B cell (primary cell): ENCODE measurements around the gene CCDC91. TPM values are rescaled to one million over a fixed set of nuclear protein-coding genes. Genes with fewer than 3 reads are reported as not detected.

ENCODE experiments used
- ATAC-seq: fragments of 200-7000 bp; cut with Tn5 transposase; one replicate; pipeline ENCODE4 v1.10.0; 2021; ENCODE audit warnings: low read depth, mild to moderate bottlenecking, moderate number of reproducible peaks, moderate library complexity
- CTCF ChIA-PET: fragments of 350-600 bp; sonication (Branson Sonifier 250); formaldehyde crosslinking; loops from one replicate; lab custom pipeline; 2021; ENCODE audit warnings: antibody characterized with exemption, inconsistent platforms; lab: Charles Lee
- POLR2A ChIA-PET: fragments of 350-600 bp; sonication (Branson Sonifier 250); formaldehyde crosslinking; loops from one replicate; lab custom pipeline; 2021; ENCODE audit warnings: antibody characterized with exemption; lab: Charles Lee
- DNase-seq: peaks from one replicate; pipeline ENCODE4 v3.0.0; 2013
- H2AFZ ChIP-seq: 2 replicates; pipeline ENCODE4 v1.6.1; 2012; ENCODE audit warnings: mild to moderate bottlenecking, low read depth, low read length; ENCODE audit not compliant: insufficient read depth, poor library complexity, severe bottlenecking
- H3K27ac ChIP-seq, 2 donors: 1 replicate in 1 of 2; 2 replicates in 1 of 2; pipeline ENCODE4 v1.5.1; 2012 to 2013; ENCODE audit warnings: low read length in 2 of 2, mild to moderate bottlenecking in 2 of 2, moderate library complexity in 1 of 2
- H3K27me3 ChIP-seq, 4 experiments: fragments of 200-600 bp in 1 of 4; sonication (generic) in 1 of 4; replicated peaks in 1 of 4; 1 replicate in 2 of 4; 2 replicates in 2 of 4; pipeline versions ENCODE4 v1.6.1 to v1.7.0; 2013 to 2016; ENCODE audit warnings: low read length in 3 of 4, mild to moderate bottlenecking in 2 of 4, mixed read lengths in 1 of 4, moderate library complexity in 1 of 4; ENCODE audit not compliant: insufficient read depth in 4 of 4, control insufficient read depth in 3 of 4; ENCODE audit errors: control extremely low read depth in 1 of 4
- H3K36me3 ChIP-seq, 2 experiments: replicated peaks in 1 of 2; 1 replicate in 1 of 2; 2 replicates in 1 of 2; pipeline versions ENCODE4 v1.6.1 to v1.7.1; 2013; ENCODE audit warnings: low read length in 1 of 2; ENCODE audit not compliant: insufficient read depth in 2 of 2, control insufficient read depth in 1 of 2; ENCODE audit errors: control extremely low read depth in 1 of 2, extremely low read depth in 1 of 2
- H3K4me1 ChIP-seq, 2 donors: fragments of 200-600 bp in 1 of 2; sonication (generic) in 1 of 2; 1 replicate in 1 of 2; 2 replicates in 1 of 2; pipeline versions ENCODE4 v1.5.1 to v1.6.1; 2013 to 2017; ENCODE audit warnings: low read length in 2 of 2; ENCODE audit not compliant: control insufficient read depth in 2 of 2, insufficient read depth in 2 of 2
- H3K4me2 ChIP-seq: replicated peaks from 2 replicates; pipeline ENCODE3; 2012; ENCODE audit warnings: mild to moderate bottlenecking, low read depth, low read length; ENCODE audit not compliant: poor library complexity, severe bottlenecking
- H3K4me3 ChIP-seq, 5 experiments: fragments of 200-600 bp in 1 of 5; sonication (generic) in 1 of 5; 1 replicate in 3 of 5; 2 replicates in 2 of 5; pipeline versions ENCODE4 v1.5.1 to v1.7.0; 2011 to 2016; ENCODE audit warnings: low read length in 4 of 5, mild to moderate bottlenecking in 4 of 5, low read depth in 2 of 5, control low read depth in 1 of 5, moderate library complexity in 1 of 5; ENCODE audit not compliant: insufficient read depth in 1 of 5; ENCODE audit errors: control extremely low read depth in 1 of 5, extremely low read depth in 1 of 5
- H3K79me2 ChIP-seq: fragments of 200-600 bp; sonication (generic); one replicate; pipeline ENCODE4 v1.6.0; 2016; ENCODE audit warnings: low read length; ENCODE audit not compliant: control insufficient read depth, insufficient read depth
- H3K9ac ChIP-seq: fragments of 200-600 bp; sonication (generic); 2 replicates; pipeline ENCODE4 v1.6.1; 2017; ENCODE audit warnings: mild to moderate bottlenecking, low read length, moderate library complexity
- H3K9me3 ChIP-seq, 3 donors: one replicate each; pipeline versions ENCODE4 v1.6.1 to v1.7.1; 2013; ENCODE audit warnings: low read length in 2 of 3; ENCODE audit not compliant: control insufficient read depth in 2 of 3, insufficient read depth in 1 of 3; ENCODE audit errors: control extremely low read depth in 1 of 3
- H4K20me1 ChIP-seq: 2 replicates; pipeline ENCODE4 v1.6.0; 2012; ENCODE audit warnings: mild to moderate bottlenecking, low read length; ENCODE audit not compliant: insufficient read depth, control insufficient read depth, poor library complexity, severe bottlenecking
- H3K27ac Mint-ChIP-seq: one replicate; pipeline ENCODE4 v1.8.0; 2021; ENCODE audit warnings: mixed read lengths
- H3K27me3 Mint-ChIP-seq: one replicate; pipeline ENCODE4 v1.8.0; 2021; ENCODE audit warnings: mixed read lengths
- H3K4me1 Mint-ChIP-seq: one replicate; pipeline ENCODE4 v1.8.0; 2021; ENCODE audit warnings: mixed read lengths
- H3K4me3 Mint-ChIP-seq: one replicate; pipeline ENCODE4 v1.8.0; 2021; ENCODE audit warnings: mixed read lengths
- H3K9me3 Mint-ChIP-seq: one replicate; pipeline ENCODE4 v1.8.0; 2022; ENCODE audit warnings: mixed read lengths; ENCODE audit not compliant: insufficient read depth
- EZH2 ChIP-seq: IDR thresholded peaks from 2 replicates; pipeline ENCODE4 v1.6.1; 2012; ENCODE audit warnings: borderline replicate concordance, low read depth, mild to moderate bottlenecking, moderate library complexity, low read length; ENCODE audit not compliant: insufficient read depth, poor library complexity, severe bottlenecking
- WGBS: methylation state at CpG from one replicate; pipeline ENCODE4 v1.1.5; 2013; ENCODE audit warnings: missing lambda C conversion rate; ENCODE audit not compliant: insufficient coverage; 5-methylcytosine and 5-hydroxymethylcytosine counted together
- intact Hi-C: fragments of 100-400 bp; cut with micrococcal nuclease; formaldehyde crosslinking; loops from one replicate; pipeline ENCODE4 v1.10.0; 2022
- polyA plus RNA-seq: library from polyadenylated mRNA; depleted of rRNA; stranded (reverse); fragments of >200 nt; gene quantifications from 2 replicates; pipeline ENCODE4 v1.2.3, GENCODE V29; 2012
- total RNA-seq, 2 donors: library from RNA; stranded (reverse); fragments of 120-200 nt in 1 of 2; gene quantifications; 1 replicate in 1 of 2; 2 replicates in 1 of 2; pipeline versions ENCODE4 v1.2.3 to v1.2.4, GENCODE V29; 2013 to 2022
- TF ChIP-seq, protein P1 (sequence below): fragments of 200-600 bp; IDR thresholded peaks from one replicate; pipeline ENCODE4 v1.8.0; 2022; ENCODE audit warnings: antibody characterized with exemption, mild to moderate bottlenecking

Gene CCDC91
- total and polyA plus RNA-seq, 2 donors (not counting 1 experiment from before 2014, with no cell fraction given) = 10.9 to 64.8 TPM

DNA sequence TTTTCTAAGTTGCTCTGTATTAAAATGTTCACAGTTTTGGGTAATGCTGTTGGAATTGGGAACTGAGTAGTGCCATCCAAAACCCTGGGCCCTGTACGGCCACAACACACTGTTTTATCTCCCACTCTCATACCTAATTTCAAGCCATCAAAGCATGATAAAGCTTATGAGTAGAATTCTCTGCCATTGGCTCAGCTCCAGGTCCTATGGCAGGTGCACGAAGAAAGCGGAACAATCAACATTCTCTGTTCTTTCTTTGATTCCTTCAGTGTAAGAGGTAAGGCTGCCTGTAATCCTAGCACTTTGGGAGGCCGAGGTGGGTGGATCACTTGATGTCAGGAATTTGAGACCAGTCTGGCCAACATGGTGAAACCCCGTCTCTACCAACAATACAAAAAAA lies 394.9 kb downstream of the CCDC91 start:
- no peak for DNase-seq
- H3K4me1 Mint-ChIP-seq = no peaks in the 10 kb centered on the region
- no peaks in the 10 kb centered on the region for H3K4me1 ChIP-seq
- H3K9ac ChIP-seq = no peak overlapping the region
- no peaks in the 10 kb centered on the region for H3K27me3 ChIP-seq
- H2AFZ ChIP-seq = no peak overlapping the region
- TF ChIP-seq, protein P1, sequence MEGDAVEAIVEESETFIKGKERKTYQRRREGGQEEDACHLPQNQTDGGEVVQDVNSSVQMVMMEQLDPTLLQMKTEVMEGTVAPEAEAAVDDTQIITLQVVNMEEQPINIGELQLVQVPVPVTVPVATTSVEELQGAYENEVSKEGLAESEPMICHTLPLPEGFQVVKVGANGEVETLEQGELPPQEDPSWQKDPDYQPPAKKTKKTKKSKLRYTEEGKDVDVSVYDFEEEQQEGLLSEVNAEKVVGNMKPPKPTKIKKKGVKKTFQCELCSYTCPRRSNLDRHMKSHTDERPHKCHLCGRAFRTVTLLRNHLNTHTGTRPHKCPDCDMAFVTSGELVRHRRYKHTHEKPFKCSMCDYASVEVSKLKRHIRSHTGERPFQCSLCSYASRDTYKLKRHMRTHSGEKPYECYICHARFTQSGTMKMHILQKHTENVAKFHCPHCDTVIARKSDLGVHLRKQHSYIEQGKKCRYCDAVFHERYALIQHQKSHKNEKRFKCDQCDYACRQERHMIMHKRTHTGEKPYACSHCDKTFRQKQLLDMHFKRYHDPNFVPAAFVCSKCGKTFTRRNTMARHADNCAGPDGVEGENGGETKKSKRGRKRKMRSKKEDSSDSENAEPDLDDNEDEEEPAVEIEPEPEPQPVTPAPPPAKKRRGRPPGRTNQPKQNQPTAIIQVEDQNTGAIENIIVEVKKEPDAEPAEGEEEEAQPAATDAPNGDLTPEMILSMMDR = no peak
- no peak for TF ChIP-seq EZH2
- intact Hi-C loops = no loop called here
- H3K27ac Mint-ChIP-seq = no peak overlapping the region
- H3K4me3 Mint-ChIP-seq = no peak overlapping the region
- H3K36me3 ChIP-seq = no peaks in the 10 kb centered on the region
- H3K9me3 Mint-ChIP-seq = no peaks in the 10 kb centered on the region
- H3K4me2 ChIP-seq = no peak overlapping the region
- ChIA-PET CTCF (no interaction called here), POLR2A (no interaction called here)
- H3K27me3 Mint-ChIP-seq = no peaks in the 10 kb centered on the region
- WGBS = 77% methylated on average over 2 of the region's 5 CpGs
- H3K27ac ChIP-seq = no peak overlapping the region
- no peak overlapping the region for H3K4me3 ChIP-seq
- H3K9me3 ChIP-seq = no peaks in the 10 kb centered on the region
- no peaks in the 10 kb centered on the region for H4K20me1 ChIP-seq
- no peaks in the 10 kb centered on the region for H3K79me2 ChIP-seq
- ATAC-seq = no peak

DNA sequence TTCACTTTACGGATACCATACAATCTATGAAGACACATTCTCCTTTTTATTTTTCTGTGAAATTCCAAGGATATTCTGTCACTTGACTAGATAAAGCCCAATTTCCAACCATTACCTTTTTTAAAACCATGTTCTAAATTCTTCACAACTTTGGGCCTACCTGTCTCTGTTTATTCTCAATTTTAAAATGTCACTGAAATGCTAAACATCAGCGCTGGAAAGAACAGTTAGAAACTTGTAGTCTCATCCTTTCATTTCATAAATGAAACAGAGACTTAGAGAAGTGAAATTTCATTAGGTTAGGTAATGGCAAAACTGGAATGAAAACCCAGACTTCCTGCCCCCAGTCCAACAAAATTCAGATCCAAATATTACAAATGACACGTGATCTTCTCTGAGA lies 396.2 kb downstream of the CCDC91 start:
- Mint-ChIP-seq H3K27ac (no peak overlapping the region), H3K27me3 (no peaks in the 10 kb centered on the region), H3K4me3 (no peak overlapping the region), H3K9me3 (no peaks in the 10 kb centered on the region), H3K4me1 (no peaks in the 10 kb centered on the region)
- no peaks in the 10 kb centered on the region for H3K36me3 ChIP-seq
- H3K4me1 ChIP-seq = no peaks in the 10 kb centered on the region
- ATAC-seq (no peak), DNase-seq (no peak)
- H3K9ac ChIP-seq = no peak overlapping the region
- ChIA-PET CTCF (no interaction called here), POLR2A (no interaction called here)
- H3K4me3 ChIP-seq = no peak overlapping the region
- intact Hi-C loops = no loop called here
- no CpG with 5 or more reads among the region's 3 CpGs for WGBS
- no peak overlapping the region for H2AFZ ChIP-seq
- no peaks in the 10 kb centered on the region for H4K20me1 ChIP-seq
- H3K27me3 ChIP-seq = no peaks in the 10 kb centered on the region
- no peak overlapping the region for H3K27ac ChIP-seq
- TF ChIP-seq, protein P1 = no peak
- TF ChIP-seq EZH2 = no peak
- H3K9me3 ChIP-seq = no peaks in the 10 kb centered on the region
- H3K4me2 ChIP-seq = no peak overlapping the region
- no peaks in the 10 kb centered on the region for H3K79me2 ChIP-seq
